HCT116 (cell line): ENCODE data around the gene SLC19A1. TPM values are rescaled to one million over a fixed set of nuclear protein-coding genes. Genes with fewer than 3 reads are reported as not detected.

Experiments used
- ATAC-seq: fragments of 200-7000 bp; cut with Tn5 transposase; 2 replicates; pipeline ENCODE4 v1.9.1; 2020; ENCODE audit warnings: mild to moderate bottlenecking, moderate library complexity
- BruUV-seq: library from RNA; stranded (reverse); fragments of 400-500 nt; replicated peaks from 2 replicates; lab custom pipeline; 2021; lab: Mats Ljungman, UMichigan
- CTCF ChIA-PET: fragments of 300-600 bp; sonication (Branson Sonifier 250); formaldehyde crosslinking; loops from one replicate; lab custom pipeline; 2021; ENCODE audit warnings: antibody characterized with exemption; lab: Charles Lee
- POLR2A ChIA-PET: fragments of 300-600, 350-600 bp; sonication (Branson Sonifier 250); formaldehyde crosslinking; loops from one replicate; lab custom pipeline; 2021; ENCODE audit warnings: antibody characterized with exemption; lab: Charles Lee
- RAD21 ChIA-PET, 2 experiments: fragments of 300-600 bp; sonication (Branson Sonifier 250); formaldehyde crosslinking; loops; one replicate each; lab custom pipeline; 2023; ENCODE audit warnings: low total read pairs in 2 of 2; ENCODE audit not compliant: uncharacterized antibody in 2 of 2, unreplicated experiment in 2 of 2, low non-redundant PET in 1 of 2; lab: Charles Lee
- DNase-seq: peaks from one replicate; pipeline ENCODE4 v3.0.0-alpha.2; 2010; ENCODE audit warnings: low read depth, low spot score
- H2AFZ ChIP-seq: fragments of 200-600 bp; shearing (Covaris generic), sonication (generic); 2 replicates; pipeline ENCODE4 v1.6.1; 2017; ENCODE audit warnings: low read depth, mixed run types, mixed read lengths, antibody characterized with exemption, low read length; ENCODE audit not compliant: poor library complexity, severe bottlenecking
- H3K27ac ChIP-seq: 2 replicates; pipeline ENCODE4 v1.5.1; 2012; ENCODE audit warnings: low read depth, low read length
- H3K27me3 ChIP-seq: fragments of 200-600 bp; sonication (generic); 2 replicates; pipeline ENCODE4 v1.6.1; 2016; ENCODE audit warnings: mixed run types, low read length, mixed read lengths; ENCODE audit not compliant: insufficient read depth
- H3K36me3 ChIP-seq, 2 experiments: fragments of 200-500 bp in 1 of 2; fragments of 200-600 bp in 1 of 2; sonication (Bioruptor generic) in 1 of 2; sonication (generic) in 1 of 2; 2 replicates each; pipeline versions ENCODE4 v1.5.1 to v1.6.1; 2014 to 2016; ENCODE audit warnings: low read length in 2 of 2, inconsistent platforms in 1 of 2, mixed read lengths in 1 of 2, mixed run types in 1 of 2; ENCODE audit not compliant: insufficient read depth in 2 of 2, control insufficient read depth in 1 of 2
- H3K4me1 ChIP-seq, 2 experiments: fragments of 200-600 bp in 1 of 2; sonication (generic) in 1 of 2; 2 replicates each; pipeline versions ENCODE4 v1.5.1 to v1.6.1; 2012 to 2017; ENCODE audit warnings: low read length in 2 of 2, inconsistent platforms in 1 of 2, mild to moderate bottlenecking in 1 of 2, mixed read lengths in 1 of 2, mixed run types in 1 of 2, moderate library complexity in 1 of 2; ENCODE audit not compliant: insufficient read depth in 2 of 2, control insufficient read depth in 1 of 2
- H3K4me2 ChIP-seq: fragments of 200-600 bp; sonication (generic); 2 replicates; pipeline ENCODE4 v1.6.1; 2017; ENCODE audit warnings: mixed run types, low read length, mixed read lengths
- H3K4me3 ChIP-seq, 2 experiments: fragments of 200-600 bp in 1 of 2; sonication (generic) in 1 of 2; replicated peaks in 1 of 2; 2 replicates each; pipeline ENCODE4 v1.5.1; 2011 to 2016; ENCODE audit warnings: low read length in 2 of 2, control low read depth in 1 of 2, low read depth in 1 of 2, mild to moderate bottlenecking in 1 of 2, mixed read lengths in 1 of 2, mixed run types in 1 of 2
- H3K79me2 ChIP-seq: fragments of 200-600 bp; sonication (generic); 2 replicates; pipeline ENCODE4 v1.6.1; 2017; ENCODE audit warnings: mild to moderate bottlenecking, mixed run types, low read length, moderate library complexity, mixed read lengths; ENCODE audit not compliant: insufficient read depth
- H3K9ac ChIP-seq: fragments of 200-600 bp; sonication (generic); 2 replicates; pipeline ENCODE4 v1.6.1; 2016; ENCODE audit warnings: low read length, mixed read lengths
- H3K9me2 ChIP-seq: fragments of 200-600 bp; sonication (generic), shearing (Covaris generic); 2 replicates; pipeline ENCODE4 v1.6.1; 2017; ENCODE audit warnings: mixed run types, mild to moderate bottlenecking, moderate library complexity; ENCODE audit not compliant: insufficient read depth
- H3K9me3 ChIP-seq, 2 experiments: fragments of 200-500 bp in 1 of 2; fragments of 200-600 bp in 1 of 2; sonication (Bioruptor generic) in 1 of 2; sonication (generic) in 1 of 2; 2 replicates each; pipeline ENCODE4 v1.6.1; 2014 to 2017; ENCODE audit warnings: low read length in 2 of 2, mixed read lengths in 2 of 2, inconsistent platforms in 1 of 2, low read depth in 1 of 2, mild to moderate bottlenecking in 1 of 2, mixed run types in 1 of 2, moderate library complexity in 1 of 2; ENCODE audit not compliant: control insufficient read depth in 1 of 2, insufficient read depth in 1 of 2
- H4K20me1 ChIP-seq: fragments of 200-600 bp; sonication (generic), shearing (Covaris generic); 2 replicates; pipeline ENCODE4 v1.6.1; 2017; ENCODE audit warnings: mixed run types, mild to moderate bottlenecking, moderate library complexity; ENCODE audit not compliant: insufficient read depth
- ATF3 ChIP-seq: IDR thresholded peaks from 2 replicates; pipeline ENCODE4 v1.6.1; 2012
- CEBPB ChIP-seq: IDR thresholded peaks from 2 replicates; pipeline ENCODE4 v1.6.1; 2012; ENCODE audit warnings: low read depth
- FOSL1 ChIP-seq: IDR thresholded peaks from 2 replicates; pipeline ENCODE4 v1.6.1; 2012; ENCODE audit warnings: low read depth
- MAX ChIP-seq: IDR thresholded peaks from 2 replicates; pipeline ENCODE4 v1.6.1; 2012
- SIN3A ChIP-seq: IDR thresholded peaks from 2 replicates; pipeline ENCODE4 v1.6.1; 2012; ENCODE audit warnings: low read depth
- SRF ChIP-seq: IDR thresholded peaks from 2 replicates; pipeline ENCODE4 v1.6.1; 2012; ENCODE audit warnings: low read depth
- TCF7L2 ChIP-seq: IDR thresholded peaks from 2 replicates; pipeline ENCODE4 v1.7.0; 2011; ENCODE audit warnings: borderline replicate concordance, inconsistent platforms; ENCODE audit not compliant: insufficient read depth, insufficient read length; ENCODE audit errors: extremely low read depth
- YY1 ChIP-seq: IDR thresholded peaks from 2 replicates; pipeline ENCODE4 v1.6.1; 2011; ENCODE audit warnings: low read length, low read depth, moderate library complexity, mild to moderate bottlenecking; ENCODE audit not compliant: insufficient replicate concordance; ENCODE audit errors: extremely low read depth
- intact Hi-C: fragments of 100-400 bp; cut with micrococcal nuclease; formaldehyde crosslinking; loops from 2 replicates; pipeline ENCODE4 v1.10.0; 2022
- total RNA-seq: library from RNA; stranded (reverse); gene quantifications from one replicate; pipeline ENCODE4 v1.2.1, GENCODE V29; 2021; ENCODE audit not compliant: unreplicated experiment
- TF ChIP-seq, protein P1 (sequence below): IDR thresholded peaks from 2 replicates; pipeline ENCODE4 v1.6.1; 2011; ENCODE audit warnings: mild to moderate bottlenecking, low read length, moderate library complexity; ENCODE audit not compliant: insufficient replicate concordance; ENCODE audit errors: extremely low read depth

Gene SLC19A1
- total RNA-seq, 1 experiment from 2014 or later = 50.2 TPM

- ChIA-PET POLR2A (no interaction called here), RAD21 (no interaction called here), CTCF (no interaction called here)
- Histone ChIP-seq H3K4me2 (no peak overlapping the region), H2AFZ (no peak overlapping the region), H3K4me1 (no peaks in the 10 kb centered on the region), H3K27ac (no peak overlapping the region), H3K4me3 (no peak overlapping the region), H3K36me3 (no peaks in the 10 kb centered on the region), H3K27me3 (peaks cover 29% of the 10 kb centered on the region), H3K79me2 (no peaks in the 10 kb centered on the region), H4K20me1 (no peaks in the 10 kb centered on the region), H3K9me3 (no peaks in the 10 kb centered on the region; a peak in 1 of 4 replicates), H3K9ac (no peak overlapping the region), H3K9me2 (no peaks in the 10 kb centered on the region)
- DNase-seq (no peak), ATAC-seq (no peak)
- TF ChIP-seq SRF (no peak), CEBPB (no peak), FOSL1 (no peak), MAX (no peak), ATF3 (no peak), SIN3A (no peak), YY1 (no peak), TCF7L2 (no peak)
- TF ChIP-seq, protein P1, sequence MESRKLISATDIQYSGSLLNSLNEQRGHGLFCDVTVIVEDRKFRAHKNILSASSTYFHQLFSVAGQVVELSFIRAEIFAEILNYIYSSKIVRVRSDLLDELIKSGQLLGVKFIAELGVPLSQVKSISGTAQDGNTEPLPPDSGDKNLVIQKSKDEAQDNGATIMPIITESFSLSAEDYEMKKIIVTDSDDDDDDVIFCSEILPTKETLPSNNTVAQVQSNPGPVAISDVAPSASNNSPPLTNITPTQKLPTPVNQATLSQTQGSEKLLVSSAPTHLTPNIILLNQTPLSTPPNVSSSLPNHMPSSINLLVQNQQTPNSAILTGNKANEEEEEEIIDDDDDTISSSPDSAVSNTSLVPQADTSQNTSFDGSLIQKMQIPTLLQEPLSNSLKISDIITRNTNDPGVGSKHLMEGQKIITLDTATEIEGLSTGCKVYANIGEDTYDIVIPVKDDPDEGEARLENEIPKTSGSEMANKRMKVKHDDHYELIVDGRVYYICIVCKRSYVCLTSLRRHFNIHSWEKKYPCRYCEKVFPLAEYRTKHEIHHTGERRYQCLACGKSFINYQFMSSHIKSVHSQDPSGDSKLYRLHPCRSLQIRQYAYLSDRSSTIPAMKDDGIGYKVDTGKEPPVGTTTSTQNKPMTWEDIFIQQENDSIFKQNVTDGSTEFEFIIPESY = no peak
- BruUV-seq = no TSS peak
- intact Hi-C loops = no loop called here
These were observed 20.7 kb upstream of the SLC19A1 start for GRCh38 chr21:45562965-45563364.
